Thyroid gland (tissue), 4 donors: ENCODE results near the gene NEK6.

ENCODE experiments used
- POLR2A ChIP-seq, 2 donors: fragments of 450-650 bp; IDR thresholded peaks; one replicate each; pipeline ENCODE4 v1.6.1; 2017; ENCODE audit warnings: antibody characterized with exemption in 2 of 2, mild to moderate bottlenecking in 2 of 2, moderate library complexity in 1 of 2
- TF ChIP-seq, protein P1 (sequence below), 6 experiments: fragments of 200-600 bp in 3 of 6; fragments of 450-650 bp in 3 of 6; sonication (generic) in 3 of 6; IDR thresholded peaks; one replicate each; pipeline ENCODE4 v1.5.1; 2016 to 2019; ENCODE audit warnings: antibody characterized with exemption in 6 of 6, mild to moderate bottlenecking in 2 of 6, inconsistent platforms in 1 of 6, moderate library complexity in 1 of 6

DNA sequence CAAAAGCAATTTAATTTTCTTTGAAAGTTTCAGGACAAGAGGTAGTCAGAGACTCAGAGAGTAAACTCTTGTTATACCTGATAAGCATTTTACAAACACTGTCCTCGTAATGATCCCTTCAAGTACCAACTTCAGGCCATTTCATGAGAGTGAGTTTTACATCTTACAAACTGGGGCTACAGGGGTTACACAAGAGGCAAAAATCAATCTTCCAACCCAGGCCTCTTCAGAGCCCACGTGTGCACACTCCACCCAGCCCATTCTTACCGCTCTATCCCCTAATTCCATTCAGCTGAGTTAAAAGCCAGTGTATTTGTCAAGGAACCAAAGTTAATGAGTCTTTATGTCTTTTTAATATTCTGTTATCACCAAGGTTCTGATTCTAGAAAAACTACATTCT lies 110.9 kb downstream of the NEK6 start:
- TF ChIP-seq, protein P1, sequence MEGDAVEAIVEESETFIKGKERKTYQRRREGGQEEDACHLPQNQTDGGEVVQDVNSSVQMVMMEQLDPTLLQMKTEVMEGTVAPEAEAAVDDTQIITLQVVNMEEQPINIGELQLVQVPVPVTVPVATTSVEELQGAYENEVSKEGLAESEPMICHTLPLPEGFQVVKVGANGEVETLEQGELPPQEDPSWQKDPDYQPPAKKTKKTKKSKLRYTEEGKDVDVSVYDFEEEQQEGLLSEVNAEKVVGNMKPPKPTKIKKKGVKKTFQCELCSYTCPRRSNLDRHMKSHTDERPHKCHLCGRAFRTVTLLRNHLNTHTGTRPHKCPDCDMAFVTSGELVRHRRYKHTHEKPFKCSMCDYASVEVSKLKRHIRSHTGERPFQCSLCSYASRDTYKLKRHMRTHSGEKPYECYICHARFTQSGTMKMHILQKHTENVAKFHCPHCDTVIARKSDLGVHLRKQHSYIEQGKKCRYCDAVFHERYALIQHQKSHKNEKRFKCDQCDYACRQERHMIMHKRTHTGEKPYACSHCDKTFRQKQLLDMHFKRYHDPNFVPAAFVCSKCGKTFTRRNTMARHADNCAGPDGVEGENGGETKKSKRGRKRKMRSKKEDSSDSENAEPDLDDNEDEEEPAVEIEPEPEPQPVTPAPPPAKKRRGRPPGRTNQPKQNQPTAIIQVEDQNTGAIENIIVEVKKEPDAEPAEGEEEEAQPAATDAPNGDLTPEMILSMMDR (IDR thresholded peaks at IDR 0.05): no peak
- no peak for TF ChIP-seq POLR2A (IDR thresholded peaks at IDR 0.05)
